ENCODE measurements around the gene IPPK. TPM values are rescaled to one million over a fixed set of nuclear protein-coding genes. Genes with fewer than 3 reads are reported as not detected.

Gene IPPK
- total and polyA plus RNA-seq, 2 of the 4 experiments (the other 2 are of a cell fraction) = 25.1 to 26.8 TPM

- peaks cover 18% of the 10 kb centered on the region for H3K9me1 ChIP-seq (ENCODE audit: insufficient read depth, low read length)
- no peak overlapping the region for H4K91ac ChIP-seq (ENCODE audit: insufficient read depth, low read depth, low read length)
- CTCF ChIA-PET = no interaction called here
- H2AK5ac ChIP-seq (ENCODE audit: low read depth, low read length) = no peak overlapping the region
- no peak overlapping the region for H4K5ac ChIP-seq (ENCODE audit: low read depth, low read length)
- no peak overlapping the region for H3K14ac ChIP-seq (replicated peaks; ENCODE audit: low read depth, low read length)
- no peak overlapping the region for H3K4me2 ChIP-seq (ENCODE audit: low read depth, low read length)
- no peak overlapping the region for H3K56ac ChIP-seq (ENCODE audit: extremely low read depth, insufficient read depth, low read length)
- ATAC-seq (ENCODE audit: low read depth) = no peak
- in situ Hi-C loops (cut with MboI; ENCODE audit: low sequenced_read_pairs) = no loop called here
- no peak overlapping the region for H2BK5ac ChIP-seq (ENCODE audit: low read depth, low read length, poor library complexity, severe bottlenecking)
- H3K4ac ChIP-seq (ENCODE audit: low read depth, low read length) = no peak overlapping the region; the same call in 1 of the 2 replicates
- H3K9me3 ChIP-seq (ENCODE audit: control insufficient read depth, insufficient read depth, low read length) = no peaks in the 10 kb centered on the region
- no peak overlapping the region for H2BK120ac ChIP-seq (ENCODE audit: low read depth, low read length)
- H2BK15ac ChIP-seq (ENCODE audit: low read depth, low read length) = no peak overlapping the region
- H4K20me1 ChIP-seq (ENCODE audit: insufficient read depth, low read length) = no peaks in the 10 kb centered on the region
- no peak overlapping the region for H3K18ac ChIP-seq (ENCODE audit: low read depth, low read length)
- peak; percentile 44 for DNase-seq
- H2AFZ ChIP-seq (replicated peaks; ENCODE audit: low read length, poor library complexity) = peak overlapping the region; percentile 6
- no peak overlapping the region for H3K9ac ChIP-seq (ENCODE audit: low read depth, low read length)
- H2BK20ac ChIP-seq (ENCODE audit: low read depth, low read length) = no peak overlapping the region
- BruUV-seq (replicated peaks) = no TSS peak
- TF ChIP-seq MXI1 (IDR thresholded peaks at IDR 0.05; ENCODE audit: borderline replicate concordance, low read depth, low read length) (no peak), RFX5 (IDR thresholded peaks at IDR 0.05; ENCODE audit: low read depth, low read length) (no peak), RAD21 (IDR thresholded peaks at IDR 0.05; ENCODE audit: low read length) (no peak), CTCF (conservative IDR thresholded peaks at IDR 0.05; ENCODE audit: low read depth, low read length) (no peak), CEBPB (IDR thresholded peaks at IDR 0.05; ENCODE audit: low read depth, low read length) (no peak), BHLHE40 (IDR thresholded peaks at IDR 0.05; ENCODE audit: low read depth, low read length) (no peak), FOS (IDR thresholded peaks at IDR 0.05; ENCODE audit: low read depth, low read length) (no peak), CHD1 (IDR thresholded peaks at IDR 0.05; ENCODE audit: low read depth, low read length) (no peak), RCOR1 (IDR thresholded peaks at IDR 0.05; ENCODE audit: insufficient replicate concordance, low read length) (no peak), POLR2A (IDR thresholded peaks at IDR 0.05; ENCODE audit: low read depth, low read length) (no peak), SMC3 (IDR thresholded peaks at IDR 0.05; ENCODE audit: low read depth, low read length) (no peak), ELK1 (IDR thresholded peaks at IDR 0.05; ENCODE audit: borderline replicate concordance, low read depth, low read length) (no peak)
- peaks cover 20% of the 10 kb centered on the region for H3K36me3 ChIP-seq (ENCODE audit: control insufficient read depth, insufficient read depth, low read length)
- no peaks in the 10 kb centered on the region for H3K27me3 ChIP-seq (ENCODE audit: control insufficient read depth, insufficient read depth, low read length)
- H3K27ac ChIP-seq (ENCODE audit: insufficient read depth, low read length) = no peak overlapping the region
- no peak overlapping the region for H3K4me3 ChIP-seq (ENCODE audit: insufficient read depth, low read depth, low read length)
- no peak overlapping the region for H2AK9ac ChIP-seq (replicated peaks; ENCODE audit: low read depth, low read length, poor library complexity)
- intact Hi-C loops (cut with micrococcal nuclease) = no loop called here
- POLR2A ChIA-PET (ENCODE audit: unreplicated experiment) = no interaction called here
- dilution Hi-C loops (cut with HindIII; ENCODE audit: low sequenced_read_pairs, unreplicated experiment) = no loop called here
- no peak overlapping the region for H3K23ac ChIP-seq (ENCODE audit: low read depth, low read length)
- peaks cover 4% of the 10 kb centered on the region for H3K4me1 ChIP-seq (ENCODE audit: control insufficient read depth, insufficient read depth, low read length)
- 94% methylated on average over 12 of the region's 32 CpGs; no CpG with 5 or more reads in 1 of the 2 experiments for WGBS, 2 experiments (ENCODE audit: extremely low coverage in 2 of 2, insufficient read length in 1 of 2)
- no peak overlapping the region for H4K8ac ChIP-seq (ENCODE audit: low read depth in 2 of 2, low read length in 2 of 2)
- peaks cover 0 to 3% of the 10 kb centered on the region in 2 experiments; a peak in 1 of 4 replicates for H3K79me1 ChIP-seq (ENCODE audit: low read depth in 1 of 2, low read length in 2 of 2)
Observed at GRCh38 chr9:92610470-92611420, 59.2 kb downstream of the IPPK start.
